ENCODE measurements around the gene LOXL1.
A peak's percentile ranks its signal among the peaks of the same experiment; 100 is the strongest.

Gene LOXL1

DNA sequence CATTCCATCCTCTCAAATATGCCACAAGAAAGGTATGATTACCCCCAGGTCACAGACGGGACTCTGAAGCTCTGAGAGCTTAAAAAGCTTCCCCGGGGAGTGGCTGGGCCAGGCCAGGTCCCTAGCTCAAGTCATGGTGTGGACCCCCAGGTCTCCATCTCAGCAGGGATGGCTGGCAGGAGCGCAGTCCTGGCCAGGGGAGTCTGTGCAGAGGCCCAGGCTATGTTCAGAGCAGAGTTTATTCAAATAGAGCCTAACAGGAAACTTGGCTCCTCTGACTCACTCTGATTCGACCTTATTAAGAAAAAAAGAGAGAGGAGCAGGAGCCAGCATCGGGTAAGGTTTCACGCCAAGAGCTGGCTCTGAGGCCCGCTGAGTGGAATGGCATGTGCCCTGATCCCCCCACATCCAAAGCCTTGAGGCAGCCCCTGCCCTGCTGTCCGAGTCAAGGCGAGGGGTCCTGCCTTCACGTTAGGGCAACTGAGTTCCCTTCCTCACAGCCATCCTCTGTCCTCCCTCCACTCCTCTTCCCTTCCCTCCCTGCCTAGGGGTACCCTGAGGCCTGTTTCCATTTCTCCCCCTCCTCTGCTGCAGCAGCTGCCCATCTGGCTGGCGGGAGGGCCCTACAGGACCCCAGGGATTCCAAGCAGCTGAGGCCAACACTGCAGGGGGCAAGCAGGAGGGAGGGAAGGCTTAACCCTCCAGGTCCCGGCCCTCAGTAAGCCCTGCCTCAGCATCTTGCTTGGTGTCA, 1.9 kb upstream of the LOXL1 start:
- peak; percentile 31 for DNase-seq
- TF ChIP-seq, protein P1, sequence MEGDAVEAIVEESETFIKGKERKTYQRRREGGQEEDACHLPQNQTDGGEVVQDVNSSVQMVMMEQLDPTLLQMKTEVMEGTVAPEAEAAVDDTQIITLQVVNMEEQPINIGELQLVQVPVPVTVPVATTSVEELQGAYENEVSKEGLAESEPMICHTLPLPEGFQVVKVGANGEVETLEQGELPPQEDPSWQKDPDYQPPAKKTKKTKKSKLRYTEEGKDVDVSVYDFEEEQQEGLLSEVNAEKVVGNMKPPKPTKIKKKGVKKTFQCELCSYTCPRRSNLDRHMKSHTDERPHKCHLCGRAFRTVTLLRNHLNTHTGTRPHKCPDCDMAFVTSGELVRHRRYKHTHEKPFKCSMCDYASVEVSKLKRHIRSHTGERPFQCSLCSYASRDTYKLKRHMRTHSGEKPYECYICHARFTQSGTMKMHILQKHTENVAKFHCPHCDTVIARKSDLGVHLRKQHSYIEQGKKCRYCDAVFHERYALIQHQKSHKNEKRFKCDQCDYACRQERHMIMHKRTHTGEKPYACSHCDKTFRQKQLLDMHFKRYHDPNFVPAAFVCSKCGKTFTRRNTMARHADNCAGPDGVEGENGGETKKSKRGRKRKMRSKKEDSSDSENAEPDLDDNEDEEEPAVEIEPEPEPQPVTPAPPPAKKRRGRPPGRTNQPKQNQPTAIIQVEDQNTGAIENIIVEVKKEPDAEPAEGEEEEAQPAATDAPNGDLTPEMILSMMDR (IDR thresholded peaks at IDR 0.05) = no peak
- Mint-ChIP-seq H3K27ac (peak overlapping the region; percentile 97), H3K27me3 (ENCODE audit: low read depth, poor library complexity) (peaks cover 8% of the 10 kb centered on the region), H3K9me3 (no peaks in the 10 kb centered on the region), H3K4me3 (peak overlapping the region; percentile 41), H3K36me3 (ENCODE audit: low read depth) (peaks cover 5% of the 10 kb centered on the region), H3K4me1 (peaks cover 75% of the 10 kb centered on the region)

DNA sequence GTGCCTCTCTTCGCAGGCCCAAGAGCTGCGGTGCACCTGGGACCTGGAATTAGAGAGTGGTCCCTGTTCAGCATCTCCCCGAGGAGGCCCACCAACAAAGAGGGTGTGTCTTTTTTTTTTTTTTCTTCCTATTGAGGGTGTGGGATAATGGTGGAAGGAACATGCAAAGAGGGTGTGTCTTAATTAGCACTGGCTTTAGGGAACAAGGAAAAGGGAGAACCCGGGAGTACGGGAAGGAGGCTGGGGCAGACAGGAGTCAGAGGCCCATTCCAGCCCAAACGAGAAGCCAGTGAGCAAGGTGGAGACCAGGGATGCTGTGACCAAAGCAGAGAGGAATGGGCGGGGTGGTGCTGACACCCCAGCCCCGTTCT, 429 bp upstream of the LOXL1 start:
- H3K4me3 Mint-ChIP-seq = peak overlapping the region; percentile 74
- H3K4me1 Mint-ChIP-seq = peaks cover 80% of the 10 kb centered on the region
- no peak overlapping the region for H3K27ac Mint-ChIP-seq
- H3K9me3 Mint-ChIP-seq = no peaks in the 10 kb centered on the region
- peaks cover 8% of the 10 kb centered on the region for H3K27me3 Mint-ChIP-seq (ENCODE audit: low read depth, poor library complexity)
- TF ChIP-seq, protein P1 (IDR thresholded peaks at IDR 0.05) = no peak
- DNase-seq = no peak
- H3K36me3 Mint-ChIP-seq (ENCODE audit: low read depth) = no peaks in the 10 kb centered on the region

DNA sequence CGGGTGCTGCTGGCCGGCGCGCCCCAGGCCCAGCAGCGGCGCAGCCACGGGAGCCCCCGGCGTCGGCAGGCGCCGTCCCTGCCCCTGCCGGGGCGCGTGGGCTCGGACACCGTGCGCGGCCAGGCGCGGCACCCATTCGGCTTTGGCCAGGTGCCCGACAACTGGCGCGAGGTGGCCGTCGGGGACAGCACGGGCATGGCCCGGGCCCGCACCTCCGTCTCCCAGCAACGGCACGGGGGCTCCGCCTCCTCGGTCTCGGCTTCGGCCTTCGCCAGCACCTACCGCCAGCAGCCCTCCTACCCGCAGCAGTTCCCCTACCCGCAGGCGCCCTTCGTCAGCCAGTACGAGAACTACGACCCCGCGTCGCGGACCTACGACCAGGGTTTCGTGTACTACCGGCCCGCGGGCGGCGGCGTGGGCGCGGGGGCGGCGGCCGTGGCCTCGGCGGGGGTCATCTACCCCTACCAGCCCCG, 777 bp downstream of the LOXL1 start:
- Mint-ChIP-seq H3K4me3 (peak overlapping the region; percentile 68), H3K27me3 (ENCODE audit: low read depth, poor library complexity) (peaks cover 8% of the 10 kb centered on the region), H3K9me3 (no peaks in the 10 kb centered on the region), H3K4me1 (peaks cover 79% of the 10 kb centered on the region), H3K36me3 (ENCODE audit: low read depth) (no peaks in the 10 kb centered on the region), H3K27ac (no peak overlapping the region)
- DNase-seq = peak; percentile 72
- TF ChIP-seq, protein P1 (IDR thresholded peaks at IDR 0.05) = no peak

DNA sequence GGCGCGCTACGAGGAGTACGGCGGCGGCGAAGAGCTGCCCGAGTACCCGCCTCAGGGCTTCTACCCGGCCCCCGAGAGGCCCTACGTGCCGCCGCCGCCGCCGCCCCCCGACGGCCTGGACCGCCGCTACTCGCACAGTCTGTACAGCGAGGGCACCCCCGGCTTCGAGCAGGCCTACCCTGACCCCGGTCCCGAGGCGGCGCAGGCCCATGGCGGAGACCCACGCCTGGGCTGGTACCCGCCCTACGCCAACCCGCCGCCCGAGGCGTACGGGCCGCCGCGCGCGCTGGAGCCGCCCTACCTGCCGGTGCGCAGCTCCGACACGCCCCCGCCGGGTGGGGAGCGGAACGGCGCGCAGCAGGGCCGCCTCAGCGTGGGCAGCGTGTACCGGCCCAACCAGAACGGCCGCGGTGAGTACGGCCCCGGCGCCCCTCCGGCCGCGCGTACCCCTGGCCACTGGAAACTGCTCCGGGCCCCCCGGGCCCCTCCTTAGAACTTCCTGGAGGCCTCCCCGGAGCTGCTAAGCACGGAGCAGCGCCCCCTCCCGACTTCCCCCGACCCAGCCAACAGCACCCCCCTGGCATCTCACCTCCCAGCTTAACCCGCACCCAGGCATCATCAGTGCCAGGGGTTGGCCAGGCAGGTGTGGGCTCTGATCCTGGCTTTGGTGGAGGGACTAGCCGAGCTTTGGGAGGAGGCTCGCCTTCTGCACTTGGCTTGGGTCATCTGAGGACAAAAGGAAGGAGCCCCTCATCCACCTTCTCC, 1.4 kb downstream of the LOXL1 start:
- TF ChIP-seq, protein P1 (IDR thresholded peaks at IDR 0.05) = peak; percentile 35
- peak; percentile 78 for DNase-seq

GRCh38 chr15:73928241-73928579, 1.9 kb downstream of the LOXL1 start:
- Mint-ChIP-seq H3K9me3 (no peaks in the 10 kb centered on the region), H3K27me3 (ENCODE audit: low read depth, poor library complexity) (peaks cover 6% of the 10 kb centered on the region), H3K4me1 (peaks cover 69% of the 10 kb centered on the region), H3K27ac (peak overlapping the region; percentile 85), H3K36me3 (ENCODE audit: low read depth) (no peaks in the 10 kb centered on the region), H3K4me3 (peak overlapping the region; percentile 79)
- DNase-seq = no peak
- TF ChIP-seq, protein P1 (IDR thresholded peaks at IDR 0.05) = no peak

More for the DNA sequence above, 1.4 kb downstream of the LOXL1 start:
- Mint-ChIP-seq H3K27ac (no peak overlapping the region), H3K9me3 (no peaks in the 10 kb centered on the region), H3K4me3 (peak overlapping the region; percentile 79), H3K36me3 (ENCODE audit: low read depth) (no peaks in the 10 kb centered on the region), H3K27me3 (ENCODE audit: low read depth, poor library complexity) (peaks cover 8% of the 10 kb centered on the region), H3K4me1 (peaks cover 74% of the 10 kb centered on the region)

Measured in nephron progenitor cell (in vitro differentiated cells).